Testis (tissue), 3 donors: ENCODE results near the gene CCDC33. TPM values are rescaled to one million over a fixed set of nuclear protein-coding genes. Genes with fewer than 3 reads are reported as not detected.

Experiments used
- DNase-seq: peaks from one replicate; pipeline ENCODE4 v3.0.0-alpha.2; 2019
- H3K27ac ChIP-seq, 2 donors: fragments of 200-600 bp; sonication (generic); one replicate each; pipeline ENCODE4 v1.5.1; 2019
- H3K27me3 ChIP-seq: fragments of 200-600 bp; sonication (generic); one replicate; pipeline ENCODE4 v1.5.1; 2019
- H3K36me3 ChIP-seq: fragments of 200-600 bp; sonication (generic); one replicate; pipeline ENCODE4 v1.5.1; 2017; ENCODE audit warnings: low read depth; ENCODE audit errors: missing control alignments
- H3K4me1 ChIP-seq: fragments of 200-600 bp; sonication (generic); one replicate; pipeline ENCODE4 v1.5.1; 2019
- H3K4me3 ChIP-seq, 2 donors: fragments of 200-600 bp; sonication (generic); one replicate each; pipeline ENCODE4 v1.5.1; 2017 to 2019
- H3K9me3 ChIP-seq: fragments of 200-600 bp; sonication (generic); one replicate; pipeline ENCODE4 v1.5.1; 2017
- POLR2A ChIP-seq: fragments of 450-650 bp; IDR thresholded peaks from one replicate; pipeline ENCODE4 v1.6.1; 2017; ENCODE audit warnings: antibody characterized with exemption, mild to moderate bottlenecking, moderate library complexity
- WGBS, 2 donors: methylation state at CpG; one replicate each; pipeline ENCODE4 v1.1.5; 2018; 5-methylcytosine and 5-hydroxymethylcytosine counted together
- intact Hi-C: fragments of 100-400 bp; cut with DNase I; formaldehyde crosslinking; loops from one replicate; pipeline ENCODE4 v1.15.1; 2023; ENCODE audit warnings: low total_unique reads
- polyA plus RNA-seq: library from polyadenylated mRNA; stranded (reverse); fragments of 350-450 nt; fragmentation: Illumina TruSeq; extraction: RNeasy Lipid Tissue Mini Kit (QIAGEN cat#74804); gene quantifications from one replicate; pipeline ENCODE4 v1.2.3, GENCODE V29; 2014; ENCODE audit warnings: low read depth, low replicate concordance; ENCODE audit not compliant: insufficient read depth
- total RNA-seq, 2 donors: library from RNA; depleted of rRNA; stranded (reverse); fragments of >200 nt; gene quantifications; one replicate each; pipeline ENCODE4 v1.2.3, GENCODE V29; 2016
- TF ChIP-seq, protein P1 (sequence below), 3 experiments: fragments of 450-650 bp in 2 of 3; fragments of 200-600 bp in 1 of 3; sonication (generic) in 1 of 3; IDR thresholded peaks; one replicate each; pipeline ENCODE4 v1.5.1; 2016 to 2019; ENCODE audit warnings: antibody characterized with exemption in 3 of 3, mild to moderate bottlenecking in 2 of 3, moderate library complexity in 1 of 3

Gene CCDC33
- total and polyA plus RNA-seq, 3 donors from 2014 or later, result 11.6 to 41.3 (median 18.5) TPM

DNA sequence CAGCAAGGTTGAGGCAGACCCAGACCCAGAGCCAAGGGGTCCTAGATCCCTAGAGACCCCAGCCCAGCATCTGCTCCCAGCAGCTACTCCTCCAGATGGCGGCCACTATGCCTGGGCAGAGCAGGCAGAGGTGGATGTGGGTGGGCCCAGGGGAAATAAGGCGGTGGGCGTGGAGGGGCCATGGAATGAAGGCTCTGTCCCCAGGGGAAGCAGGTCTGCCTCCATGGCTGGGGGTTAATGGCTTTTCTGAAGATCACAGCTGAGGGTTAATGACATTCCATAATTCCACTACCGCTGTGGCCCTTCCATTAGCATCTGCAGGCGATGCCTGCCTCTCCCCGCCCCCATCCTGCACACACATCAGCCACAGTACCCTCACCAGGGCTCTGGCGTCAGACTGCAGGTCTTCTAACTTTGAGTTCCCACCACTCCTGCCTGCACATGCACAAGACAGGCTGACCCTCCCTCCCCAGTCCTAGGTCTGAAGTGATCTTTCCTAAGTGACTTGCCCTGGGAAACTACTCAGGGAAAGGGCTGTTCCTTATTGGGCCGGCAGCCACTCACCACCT, 41.2 kb downstream of the CCDC33 start:
- Histone ChIP-seq H3K4me1 (no peaks in the 10 kb centered on the region), H3K36me3 (no peaks in the 10 kb centered on the region), H3K9me3 (no peaks in the 10 kb centered on the region), H3K4me3 (no peak overlapping the region), H3K27me3 (no peaks in the 10 kb centered on the region), H3K27ac (no peak overlapping the region)
- DNase-seq, result no peak
- no peak for TF ChIP-seq POLR2A
- TF ChIP-seq, protein P1, sequence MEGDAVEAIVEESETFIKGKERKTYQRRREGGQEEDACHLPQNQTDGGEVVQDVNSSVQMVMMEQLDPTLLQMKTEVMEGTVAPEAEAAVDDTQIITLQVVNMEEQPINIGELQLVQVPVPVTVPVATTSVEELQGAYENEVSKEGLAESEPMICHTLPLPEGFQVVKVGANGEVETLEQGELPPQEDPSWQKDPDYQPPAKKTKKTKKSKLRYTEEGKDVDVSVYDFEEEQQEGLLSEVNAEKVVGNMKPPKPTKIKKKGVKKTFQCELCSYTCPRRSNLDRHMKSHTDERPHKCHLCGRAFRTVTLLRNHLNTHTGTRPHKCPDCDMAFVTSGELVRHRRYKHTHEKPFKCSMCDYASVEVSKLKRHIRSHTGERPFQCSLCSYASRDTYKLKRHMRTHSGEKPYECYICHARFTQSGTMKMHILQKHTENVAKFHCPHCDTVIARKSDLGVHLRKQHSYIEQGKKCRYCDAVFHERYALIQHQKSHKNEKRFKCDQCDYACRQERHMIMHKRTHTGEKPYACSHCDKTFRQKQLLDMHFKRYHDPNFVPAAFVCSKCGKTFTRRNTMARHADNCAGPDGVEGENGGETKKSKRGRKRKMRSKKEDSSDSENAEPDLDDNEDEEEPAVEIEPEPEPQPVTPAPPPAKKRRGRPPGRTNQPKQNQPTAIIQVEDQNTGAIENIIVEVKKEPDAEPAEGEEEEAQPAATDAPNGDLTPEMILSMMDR (IDR thresholded peaks at IDR 0.05), result no peak
- 91 to 92% methylated on average over 6 to 8 of the region's 8 CpGs for WGBS, 2 donors
- intact Hi-C loops, result no loop called here

DNA sequence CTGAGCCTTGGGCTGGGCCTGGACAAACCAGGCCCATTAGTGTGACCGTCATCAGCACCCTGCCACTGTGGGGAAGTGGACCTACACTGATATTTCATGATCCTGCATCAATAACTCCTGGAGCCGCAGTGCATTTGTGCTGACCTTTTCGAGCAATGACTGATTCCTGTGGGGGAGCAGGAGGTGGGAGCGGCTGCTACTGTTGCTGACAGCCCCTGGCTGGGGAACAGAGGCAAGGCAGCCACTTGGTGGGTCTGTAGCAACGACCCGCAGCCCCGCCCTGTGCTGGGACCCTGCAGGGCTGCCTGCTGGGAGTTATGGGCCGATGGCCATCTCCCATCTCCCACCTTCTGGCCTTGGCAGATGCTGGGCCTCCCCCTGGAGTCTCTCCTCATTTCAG, 42.1 kb downstream of the CCDC33 start:
- WGBS, 2 donors, result 75 to 76% methylated on average over 7 to 8 of the region's 8 CpGs
- Histone ChIP-seq H3K9me3 (no peaks in the 10 kb centered on the region), H3K36me3 (no peaks in the 10 kb centered on the region), H3K27ac (no peak overlapping the region), H3K27me3 (no peaks in the 10 kb centered on the region), H3K4me1 (no peaks in the 10 kb centered on the region), H3K4me3 (no peak overlapping the region)
- TF ChIP-seq, protein P1 (IDR thresholded peaks at IDR 0.05), result no peak
- TF ChIP-seq POLR2A, result no peak
- intact Hi-C loops, result no loop called here
- no peak for DNase-seq

DNA sequence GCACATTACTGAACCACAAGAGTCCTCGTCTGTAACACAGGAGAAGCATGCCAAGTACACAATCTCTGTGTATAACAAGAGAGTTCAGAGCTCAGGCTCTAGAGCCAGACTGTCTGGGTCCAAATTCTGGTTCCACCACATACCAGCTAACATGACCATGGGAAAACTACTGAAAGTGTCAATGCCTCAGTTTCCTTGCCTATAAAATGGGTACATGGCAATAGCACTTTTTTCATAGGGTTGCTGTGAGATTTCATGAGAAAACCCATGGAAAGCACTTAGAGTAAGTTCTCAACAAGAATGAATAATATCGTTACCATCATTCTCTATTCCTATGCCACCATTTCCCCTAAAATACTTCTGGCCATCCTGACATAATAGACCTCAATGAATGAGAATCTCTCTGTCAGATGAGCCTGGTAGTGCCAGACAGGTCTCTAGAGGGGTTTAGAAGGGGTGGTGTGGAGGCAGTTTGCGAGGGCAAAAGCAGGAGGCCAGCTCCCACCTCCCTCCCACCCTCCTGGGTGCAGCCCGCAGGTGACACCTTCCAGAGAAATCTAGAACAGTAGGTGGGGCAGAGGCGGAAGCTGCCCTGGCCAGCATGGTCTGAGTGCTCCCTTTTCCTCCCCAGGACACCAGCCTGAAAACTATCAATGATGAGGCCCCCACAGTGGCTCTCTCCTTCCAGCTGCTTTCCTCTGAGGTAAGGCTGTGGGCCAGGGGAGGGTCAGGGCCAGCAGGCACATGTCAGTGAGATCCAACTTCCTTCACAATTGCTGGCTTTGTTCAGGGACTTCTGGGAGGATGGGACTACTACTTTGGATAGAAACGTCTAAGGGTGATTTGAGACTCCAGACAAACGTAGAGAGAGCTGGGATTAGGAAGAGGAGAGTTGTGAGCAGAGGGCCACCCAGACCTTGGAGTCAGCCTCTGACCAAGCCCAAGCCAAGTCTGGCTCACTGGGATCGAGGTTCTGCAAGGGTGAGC, 45.3 kb downstream of the CCDC33 start:
- intact Hi-C loops, result no loop called here
- no peak for DNase-seq
- Histone ChIP-seq H3K4me3 (no peak overlapping the region), H3K4me1 (no peaks in the 10 kb centered on the region), H3K9me3 (no peaks in the 10 kb centered on the region), H3K36me3 (no peaks in the 10 kb centered on the region), H3K27me3 (no peaks in the 10 kb centered on the region), H3K27ac (no peak overlapping the region)
- TF ChIP-seq, protein P1 (IDR thresholded peaks at IDR 0.05), result no peak
- TF ChIP-seq POLR2A, result no peak
- 64 to 78% methylated on average over 7 to 8 of the region's 8 CpGs for WGBS, 2 donors

DNA sequence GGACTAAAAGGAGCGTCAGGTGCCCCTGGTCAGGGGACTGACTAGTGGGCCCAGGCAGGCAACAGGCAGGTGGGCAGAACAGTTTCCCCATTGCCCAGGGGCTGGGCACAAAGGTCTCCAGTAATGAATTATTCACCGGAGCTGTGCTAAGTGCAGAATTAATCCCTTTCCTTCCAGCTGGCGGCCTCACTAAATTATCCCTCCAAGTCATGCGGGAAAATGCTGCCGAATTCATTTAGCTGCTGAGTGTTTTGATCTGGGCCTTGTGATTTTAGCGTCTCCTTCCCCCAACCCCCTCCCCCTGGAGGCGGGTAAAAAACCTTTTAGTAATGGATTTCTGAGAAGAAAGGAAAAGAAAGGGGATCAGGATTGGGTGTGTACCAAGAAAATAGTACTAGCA, 47.2 kb downstream of the CCDC33 start:
- no peaks in the 10 kb centered on the region for H3K4me1 ChIP-seq
- TF ChIP-seq POLR2A, result no peak
- TF ChIP-seq, protein P1 (IDR thresholded peaks at IDR 0.05), result no peak
- H3K27ac ChIP-seq, result no peak overlapping the region
- no peaks in the 10 kb centered on the region for H3K36me3 ChIP-seq
- H3K4me3 ChIP-seq, result no peak overlapping the region
- 62 to 71% methylated on average over 7 of the region's 7 CpGs for WGBS, 2 donors
- intact Hi-C loops, result no loop called here
- no peak for DNase-seq
- H3K9me3 ChIP-seq, result no peaks in the 10 kb centered on the region
- no peaks in the 10 kb centered on the region for H3K27me3 ChIP-seq
